CD4-positive, alpha-beta T cell treated with Interleukin-17A for 1 hour (primary cell): ENCODE data around the gene CCNY.
"Not testable (repeated sequence)": the region's sequence is repeated elsewhere in the genome, so short reads cannot be mapped to it uniquely, and the experiment has no call there.

Source experiments
- DNase-seq: peaks from one replicate; pipeline ENCODE4 v3.0.0-alpha.2; 2020

Gene CCNY

GRCh38 chr10:35493196-35494118 lies 157.1 kb downstream of the CCNY start:
- no peak for DNase-seq

DNA sequence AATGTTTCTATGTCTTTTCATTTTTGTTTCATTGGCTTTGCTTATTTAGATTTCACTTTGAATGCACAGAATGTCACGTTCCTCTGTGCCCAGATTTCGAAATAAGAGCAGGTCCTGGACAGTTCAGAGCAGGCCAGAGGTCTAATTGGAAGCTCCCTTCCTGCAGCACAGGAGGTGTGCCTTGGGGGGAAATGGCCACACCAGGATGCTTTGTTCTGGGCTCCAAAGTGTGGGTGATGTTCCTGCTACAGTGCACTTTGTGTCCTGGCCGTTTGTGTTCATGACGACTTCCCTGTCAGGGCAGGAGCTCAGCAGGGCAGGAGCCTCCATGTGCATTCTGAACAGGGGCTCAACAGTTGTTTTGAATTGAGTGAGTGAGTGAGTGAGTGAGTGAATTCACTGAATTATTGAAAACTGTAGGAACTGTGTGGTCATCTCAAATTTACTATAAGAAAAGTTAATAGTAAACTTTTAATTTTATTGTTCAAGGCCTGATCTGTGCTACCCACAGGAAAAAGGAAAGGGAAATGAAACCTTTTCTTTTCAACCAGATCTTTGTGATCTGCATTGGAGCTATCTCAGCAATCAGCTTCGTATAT lies 159.3 kb downstream of the CCNY start:
- DNase-seq, result no peak

DNA sequence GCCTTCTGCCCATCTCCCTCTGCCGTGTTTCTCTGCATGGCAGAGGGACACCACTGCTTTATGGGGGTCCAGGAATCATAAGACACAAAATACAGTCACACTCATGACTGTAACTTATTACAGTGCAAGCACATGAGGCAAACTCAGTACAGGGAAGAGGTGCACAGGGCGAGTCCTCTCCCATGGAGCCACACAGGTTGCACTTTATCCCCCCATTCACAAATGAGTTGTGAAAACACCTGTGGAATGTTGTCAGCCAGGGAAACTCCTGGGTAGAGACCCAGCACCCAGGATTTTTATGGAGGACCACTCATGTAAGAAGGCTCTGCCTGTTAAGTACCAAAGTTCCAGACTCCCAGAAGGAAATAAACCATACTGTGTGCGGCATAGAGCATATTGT lies 161.6 kb downstream of the CCNY start:
- DNase-seq, result no peak

DNA sequence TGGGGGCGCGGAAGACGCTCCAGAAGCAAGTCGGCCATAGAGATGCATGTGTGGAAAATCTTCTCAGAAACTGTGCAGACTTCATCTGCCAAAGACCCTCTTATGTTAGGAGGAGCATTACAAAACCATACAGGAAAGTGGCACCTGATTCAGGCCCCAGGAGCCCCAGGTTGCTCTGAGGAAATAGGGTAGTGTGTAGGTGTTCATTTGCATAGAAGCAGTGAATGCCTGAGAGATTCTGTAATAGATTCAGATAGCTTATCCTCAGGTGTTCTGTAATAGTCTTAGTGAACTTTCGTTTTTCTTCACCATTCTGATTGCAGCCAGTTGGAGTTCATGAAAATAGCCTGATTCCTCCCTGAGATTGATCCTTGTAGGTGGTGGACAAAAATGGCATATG lies 162.4 kb downstream of the CCNY start:
- DNase-seq, result no peak

GRCh38 chr10:35501923-35502322 lies 165.6 kb downstream of the CCNY start:
- no peak for DNase-seq

GRCh38 chr10:35502692-35503091 lies 166.4 kb downstream of the CCNY start:
- no peak for DNase-seq

- DNase-seq, result no peak
Measured at GRCh38 chr10:35503578-35503977, 167.3 kb downstream of the CCNY start.

GRCh38 chr10:35504132-35504531 lies 167.8 kb downstream of the CCNY start:
- no peak for DNase-seq

GRCh38 chr10:35505241-35505873 lies 169.0 kb downstream of the CCNY start:
- no peak for DNase-seq

GRCh38 chr10:35506741-35507140 lies 170.4 kb downstream of the CCNY start:
- DNase-seq, result no peak

DNA sequence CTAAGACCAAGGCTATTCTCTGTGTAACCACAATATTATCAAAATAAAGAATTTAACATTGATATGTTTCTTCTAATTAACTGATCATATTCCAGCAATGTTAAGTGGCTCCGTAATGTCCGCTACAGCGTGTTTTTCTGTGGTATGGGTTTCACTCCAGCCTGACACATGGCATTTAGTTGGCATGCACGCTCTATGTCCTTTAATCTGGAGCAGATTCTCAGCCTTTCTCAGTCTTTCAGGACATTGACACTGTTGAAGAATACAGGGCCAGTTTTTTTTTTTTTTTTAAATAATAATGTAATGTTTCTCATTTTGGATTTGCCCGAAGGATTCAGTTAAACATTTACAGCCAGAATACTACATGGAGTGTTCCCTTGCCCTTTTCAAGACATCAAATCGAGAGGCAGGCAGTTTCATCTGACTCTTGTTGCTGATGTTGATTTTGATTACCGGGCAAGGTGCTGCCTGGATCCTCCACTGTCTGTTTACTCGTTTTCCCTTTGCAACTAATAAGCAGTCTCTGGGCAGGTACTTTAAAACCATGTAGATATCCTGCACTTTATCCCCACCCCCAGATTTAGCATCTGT lies 171.3 kb downstream of the CCNY start:
- DNase-seq, result no peak

GRCh38 chr10:35508647-35509046 lies 172.3 kb downstream of the CCNY start:
- DNase-seq, result no peak

DNA sequence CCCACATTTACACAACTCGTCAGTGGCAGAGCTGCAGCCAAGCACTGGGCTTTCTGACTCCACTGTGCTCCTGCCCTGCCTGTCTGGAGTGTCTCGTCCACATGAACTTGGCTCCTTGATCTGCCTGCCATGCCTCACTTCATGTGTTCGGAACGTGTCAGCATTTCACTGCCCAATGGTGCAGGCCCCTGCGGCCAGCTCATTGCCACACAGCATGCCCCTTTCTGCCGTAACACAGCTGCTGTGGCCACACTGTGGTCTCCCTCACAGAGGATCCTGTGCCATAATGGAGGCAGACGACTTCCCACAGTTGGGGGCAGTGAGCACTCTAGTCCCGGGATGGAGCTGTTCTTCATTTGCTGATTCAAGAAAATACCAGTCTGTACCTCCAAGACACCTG lies 174.6 kb downstream of the CCNY start:
- no peak for DNase-seq

DNA sequence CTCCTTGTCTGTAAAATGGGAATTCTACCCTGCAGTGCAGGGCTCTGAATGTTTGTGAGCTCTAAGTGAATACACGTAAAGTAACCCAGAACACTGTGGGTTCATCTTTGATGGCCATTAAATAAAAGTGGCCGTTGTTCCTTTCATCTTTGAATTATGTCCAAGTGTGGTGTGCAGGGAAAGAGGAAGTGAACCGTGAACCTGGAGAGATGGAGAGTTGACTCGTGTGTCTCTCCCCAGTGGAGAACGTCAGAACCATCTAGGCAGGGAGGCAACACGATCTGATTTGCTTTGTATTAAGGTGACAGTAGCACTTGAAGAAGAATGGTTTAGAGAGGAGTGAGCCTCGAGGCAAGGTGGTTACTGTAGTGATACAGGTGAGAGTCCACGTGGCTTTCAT lies 175.3 kb downstream of the CCNY start:
- no peak for DNase-seq

- no peak for DNase-seq
Measured at GRCh38 chr10:35516102-35516670, 179.9 kb downstream of the CCNY start.

- no peak for DNase-seq
Measured at GRCh38 chr10:35517431-35518181, 181.3 kb downstream of the CCNY start.

DNA sequence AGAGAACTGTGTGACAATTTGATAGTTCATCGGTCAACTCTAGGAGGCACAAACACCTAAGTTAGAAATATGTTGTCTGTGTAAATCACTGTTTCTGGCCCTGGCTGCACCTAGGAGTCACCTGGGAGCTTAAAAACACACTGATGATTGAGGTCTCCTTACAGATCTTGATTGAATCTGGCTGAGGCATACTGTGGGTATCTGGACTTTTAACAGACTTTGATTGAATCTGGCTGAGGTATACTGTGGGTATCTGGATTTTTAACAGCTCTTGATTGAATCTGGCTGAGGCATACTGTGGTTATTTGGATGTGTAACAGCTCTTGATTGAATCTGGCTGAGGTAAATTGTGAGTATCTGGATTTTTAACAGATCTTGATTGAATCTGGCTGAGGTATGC lies 181.9 kb downstream of the CCNY start:
- not testable (repeated sequence) for DNase-seq

- no peak for DNase-seq
Measured at GRCh38 chr10:35520996-35521395, 184.7 kb downstream of the CCNY start.

- no peak for DNase-seq
Measured at GRCh38 chr10:35523670-35524225, 187.4 kb downstream of the CCNY start.

- DNase-seq, result no peak
Measured at GRCh38 chr10:35526746-35527145, 190.4 kb downstream of the CCNY start.

DNA sequence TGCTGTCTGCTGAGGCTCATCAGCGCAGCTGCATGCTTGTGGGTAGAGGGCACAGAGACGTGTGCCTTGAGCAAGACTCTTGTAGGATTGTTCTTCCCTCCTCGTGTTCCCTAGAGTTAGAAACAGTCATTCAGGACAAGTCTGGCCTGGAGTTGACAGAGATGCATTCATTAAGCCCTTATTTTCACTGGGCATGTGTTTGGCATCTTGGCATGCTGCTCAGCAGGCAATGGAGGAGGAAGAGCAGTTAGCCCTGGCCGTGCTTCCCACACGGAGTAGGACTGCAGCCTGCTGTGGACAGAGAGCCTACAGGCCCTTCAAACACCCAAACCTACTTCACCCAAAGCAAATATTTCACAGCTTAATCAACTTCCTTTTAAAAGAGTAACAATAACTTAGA lies 195.8 kb downstream of the CCNY start:
- DNase-seq, result no peak

- no peak for DNase-seq
Measured at GRCh38 chr10:35533565-35533964, 197.3 kb downstream of the CCNY start.
